Neural crest cell (in vitro differentiated cells): ENCODE measurements around the gene SYAP1. TPM values are rescaled to one million over a fixed set of nuclear protein-coding genes. Genes with fewer than 3 reads are reported as not detected.

Experiments
- DNase-seq: peaks from one replicate; pipeline ENCODE4 v3.0.0; 2021; ENCODE audit warnings: low read depth, mixed read lengths, low spot score
- H3K27ac Mint-ChIP-seq: one replicate; pipeline ENCODE4 v1.8.0; 2021; ENCODE audit warnings: mild to moderate bottlenecking, mixed read lengths; ENCODE audit not compliant: unreplicated experiment
- H3K27me3 Mint-ChIP-seq: 2 replicates; pipeline ENCODE4 v1.8.0; 2021; ENCODE audit warnings: low read depth, mild to moderate bottlenecking, mixed read lengths
- H3K36me3 Mint-ChIP-seq: 2 replicates; pipeline ENCODE4 v1.8.0; 2021; ENCODE audit warnings: low read depth, mild to moderate bottlenecking, mixed read lengths
- H3K4me1 Mint-ChIP-seq: 2 replicates; pipeline ENCODE4 v1.8.0; 2021; ENCODE audit warnings: mixed read lengths
- H3K4me3 Mint-ChIP-seq: one replicate; pipeline ENCODE4 v1.8.0; 2021; ENCODE audit warnings: mild to moderate bottlenecking, mixed read lengths
- H3K9me3 Mint-ChIP-seq: 2 replicates; pipeline ENCODE4 v1.8.0; 2021; ENCODE audit warnings: mixed read lengths
- CTCF ChIP-seq: fragments of 200-600 bp; sonication (generic); conservative IDR thresholded peaks from 2 replicates; pipeline ENCODE4 v1.5.0; 2021; ENCODE audit warnings: antibody characterized with exemption, mild to moderate bottlenecking
- total RNA-seq: library from RNA; stranded (reverse); gene quantifications from 2 replicates; pipeline ENCODE4 v1.2.1, GENCODE V29; 2021

Gene SYAP1
- total RNA-seq, 1 donor from 2014 or later = 38.0 TPM

GRCh38 chrX:16807548-16807947 lies 88.1 kb downstream of the SYAP1 start:
- TF ChIP-seq CTCF = peak; percentile 50
- no peak for DNase-seq
- H3K4me1 Mint-ChIP-seq = peaks cover 11% of the 10 kb centered on the region
- no peaks in the 10 kb centered on the region for H3K27me3 Mint-ChIP-seq
- H3K9me3 Mint-ChIP-seq = no peaks in the 10 kb centered on the region
- no peak overlapping the region for H3K27ac Mint-ChIP-seq
- peaks cover 2% of the 10 kb centered on the region for H3K36me3 Mint-ChIP-seq
- H3K4me3 Mint-ChIP-seq = no peak overlapping the region

- no peak for TF ChIP-seq CTCF
- Mint-ChIP-seq H3K9me3 (no peaks in the 10 kb centered on the region), H3K4me3 (no peak overlapping the region), H3K4me1 (peaks cover 11% of the 10 kb centered on the region), H3K27ac (peak overlapping the region; percentile 86), H3K36me3 (peaks cover 5% of the 10 kb centered on the region), H3K27me3 (no peaks in the 10 kb centered on the region)
- no peak for DNase-seq
Observed at GRCh38 chrX:16807976-16808542, 88.6 kb downstream of the SYAP1 start.

- DNase-seq = no peak
- no peak overlapping the region for H3K4me3 Mint-ChIP-seq
- peaks cover 3% of the 10 kb centered on the region for H3K36me3 Mint-ChIP-seq
- no peak for TF ChIP-seq CTCF
- no peaks in the 10 kb centered on the region for H3K4me1 Mint-ChIP-seq
- no peaks in the 10 kb centered on the region for H3K27me3 Mint-ChIP-seq
- no peaks in the 10 kb centered on the region for H3K9me3 Mint-ChIP-seq
- no peak overlapping the region for H3K27ac Mint-ChIP-seq
Observed at GRCh38 chrX:16814597-16814996, 95.2 kb downstream of the SYAP1 start.

Other genes starting within 250 kb of the SYAP1 start
- not detected in 2 replicates for gene S100G, start 69.5 kb upstream of the SYAP1 start, total RNA-seq
- 66.5 and 67.5 TPM in 2 replicates for gene CTPS2, start 6.9 kb upstream of the SYAP1 start, total RNA-seq
- 25.3 and 25.6 TPM in 2 replicates for gene TXLNG, start 66.9 kb downstream of the SYAP1 start, total RNA-seq
- 325 and 368 TPM in 2 replicates for gene RBBP7, start 150.8 kb downstream of the SYAP1 start, total RNA-seq
- gene REPS2, start 227.0 kb downstream of the SYAP1 start, total RNA-seq = 0.27 and 0.58 TPM in 2 replicates